Measurements from ENCODE around the gene ARHGEF9.
"Not testable (repeated sequence)": the region's sequence is repeated elsewhere in the genome, so short reads cannot be mapped to it uniquely, and the experiment has no call there.

The ARHGEF9 gene

GRCh38 chrX:63657821-63658220, 127.2 kb downstream of the ARHGEF9 start:
- DNase-seq, result no peak

GRCh38 chrX:63656871-63657580, 128.0 kb downstream of the ARHGEF9 start:
- DNase-seq, result no peak

- DNase-seq, result no peak
Observed at GRCh38 chrX:63652086-63652765, 132.8 kb downstream of the ARHGEF9 start.

- DNase-seq, result not testable (repeated sequence)
Observed at GRCh38 chrX:63645748-63646147, 139.3 kb downstream of the ARHGEF9 start.

GRCh38 chrX:63635750-63636149, 149.3 kb downstream of the ARHGEF9 start:
- no peak for DNase-seq

- no peak for DNase-seq
Observed at GRCh38 chrX:63613531-63614028, 171.4 kb downstream of the ARHGEF9 start.

GRCh38 chrX:63585936-63586335, 199.1 kb downstream of the ARHGEF9 start:
- DNase-seq, result no peak
